HG02981 (cell line): ENCODE results near the gene TMEM132C.
"Not testable (repeated sequence)": the region's sequence is repeated elsewhere in the genome, so short reads cannot be mapped to it uniquely, and the experiment has no call there.

Source experiments
- ATAC-seq: cut with Tn5 transposase; IDR thresholded peaks from one replicate; pipeline ENCODE4 v1.9.1; 2021; ENCODE audit warnings: mild to moderate bottlenecking, moderate library complexity; ENCODE audit not compliant: unreplicated experiment

Gene TMEM132C

GRCh38 chr12:128267131-128267622, at the start of gene TMEM132C:
Gene TMEM132C (plus strand): TSS chr12:128267170. CDS start chr12:128267403, 233 bp downstream.
- ATAC-seq, result no peak

GRCh38 chr12:128224226-128224625, 42.7 kb upstream of the TMEM132C start:
- no peak for ATAC-seq

GRCh38 chr12:128228581-128228980, 38.4 kb upstream of the TMEM132C start:
- no peak for ATAC-seq

- ATAC-seq, result no peak
Measured at GRCh38 chr12:128235635-128236417, 31.1 kb upstream of the TMEM132C start.

GRCh38 chr12:128236525-128236924, 30.4 kb upstream of the TMEM132C start:
- no peak for ATAC-seq

- ATAC-seq, result no peak
Measured at GRCh38 chr12:128240745-128241144, 26.2 kb upstream of the TMEM132C start.

GRCh38 chr12:128245121-128245520, 21.8 kb upstream of the TMEM132C start:
- no peak for ATAC-seq

GRCh38 chr12:128245905-128246304, 21.1 kb upstream of the TMEM132C start:
- ATAC-seq, result no peak

GRCh38 chr12:128250096-128250495, 16.9 kb upstream of the TMEM132C start:
- no peak for ATAC-seq

GRCh38 chr12:128253829-128254228, 13.1 kb upstream of the TMEM132C start:
- not testable (repeated sequence) for ATAC-seq

- ATAC-seq, result no peak
Measured at GRCh38 chr12:128258866-128259555, 8.0 kb upstream of the TMEM132C start.

GRCh38 chr12:128259556-128260070, 7.4 kb upstream of the TMEM132C start:
- no peak for ATAC-seq

GRCh38 chr12:128261757-128262156, 5.2 kb upstream of the TMEM132C start:
- ATAC-seq, result no peak

GRCh38 chr12:128265566-128265965, 1.4 kb upstream of the TMEM132C start:
- ATAC-seq, result no peak

- ATAC-seq, result no peak
Measured at GRCh38 chr12:128266086-128266485, 884 bp upstream of the TMEM132C start.

- ATAC-seq, result no peak
Measured at GRCh38 chr12:128266541-128267130, 334 bp upstream of the TMEM132C start.

- no peak for ATAC-seq
Measured at GRCh38 chr12:128267651-128268378, 845 bp downstream of the TMEM132C start.

GRCh38 chr12:128268379-128268995, 1.5 kb downstream of the TMEM132C start:
- ATAC-seq, result no peak

- no peak for ATAC-seq
Measured at GRCh38 chr12:128269181-128269591, 2.2 kb downstream of the TMEM132C start.

- no peak for ATAC-seq
Measured at GRCh38 chr12:128276471-128276870, 9.5 kb downstream of the TMEM132C start.
